Activated CD4-positive, alpha-beta T cell treated with anti-CD3 and anti-CD28 coated beads, Interleukin-2, amount 50 U/mL, for 16 hours (primary cell): ENCODE measurements around the gene HEXB.

Experiments used
- DNase-seq: peaks from one replicate; pipeline ENCODE4 v3.0.0-alpha.2; 2020

The HEXB gene

DNA sequence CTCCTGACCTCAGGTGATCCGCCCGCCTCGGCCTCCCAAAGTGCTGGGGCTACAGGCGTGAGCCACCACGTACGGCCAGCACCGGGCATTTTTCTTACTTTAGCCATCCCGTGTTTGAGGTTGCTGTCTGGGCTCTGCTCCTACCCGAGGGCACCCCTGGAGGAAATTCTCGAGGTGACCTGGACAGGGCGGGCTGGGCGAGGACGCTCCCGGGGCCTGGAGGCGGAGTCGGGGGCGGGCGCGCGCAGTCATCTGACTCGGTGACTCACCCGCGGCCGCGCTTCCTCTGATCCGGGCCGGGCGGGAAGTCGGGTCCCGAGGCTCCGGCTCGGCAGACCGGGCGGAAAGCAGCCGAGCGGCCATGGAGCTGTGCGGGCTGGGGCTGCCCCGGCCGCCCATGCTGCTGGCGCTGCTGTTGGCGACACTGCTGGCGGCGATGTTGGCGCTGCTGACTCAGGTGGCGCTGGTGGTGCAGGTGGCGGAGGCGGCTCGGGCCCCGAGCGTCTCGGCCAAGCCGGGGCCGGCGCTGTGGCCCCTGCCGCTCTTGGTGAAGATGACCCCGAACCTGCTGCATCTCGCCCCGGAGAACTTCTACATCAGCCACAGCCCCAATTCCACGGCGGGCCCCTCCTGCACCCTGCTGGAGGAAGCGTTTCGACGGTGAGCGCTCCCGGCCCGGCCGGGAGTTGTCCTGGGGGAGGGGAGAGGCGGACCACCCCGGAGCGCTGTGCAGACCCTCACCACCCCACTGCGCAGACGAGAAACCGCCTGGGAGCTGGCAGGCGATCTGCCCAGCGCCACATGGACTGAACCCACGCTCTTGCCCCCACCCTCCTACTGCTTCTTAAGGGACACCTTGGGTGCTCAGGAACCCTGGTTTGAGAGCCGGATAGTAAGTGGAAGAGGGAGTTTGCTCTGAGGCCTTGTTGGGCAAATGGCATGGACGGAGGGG is at the start of gene HEXB:
Gene HEXB, plus strand, starts transcription at position 334 of the 952 bp plus-strand sequence. Its CDS starts 28 bp downstream, at position 362.
- DNase-seq: peak; percentile 89

DNA sequence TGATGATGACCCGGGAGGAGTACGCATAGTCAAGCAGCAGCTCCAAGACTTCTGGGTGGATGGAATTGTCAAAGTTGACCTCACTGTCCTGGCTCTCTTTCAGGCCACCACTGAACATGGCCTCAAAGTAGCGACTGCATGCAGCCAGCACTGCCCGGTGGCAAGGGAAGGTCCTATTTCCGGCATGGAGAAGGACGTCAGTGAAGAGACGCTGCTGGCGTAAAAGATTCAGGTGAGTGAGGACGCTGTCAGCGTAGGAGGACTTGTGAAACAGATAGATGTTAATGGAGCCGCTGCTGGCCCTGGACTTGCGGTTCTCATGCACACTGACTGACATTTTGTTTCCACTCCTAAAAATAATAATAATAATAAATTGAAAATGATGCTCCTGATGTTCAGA is 48.9 kb upstream of the HEXB start:
- DNase-seq: no peak

DNA sequence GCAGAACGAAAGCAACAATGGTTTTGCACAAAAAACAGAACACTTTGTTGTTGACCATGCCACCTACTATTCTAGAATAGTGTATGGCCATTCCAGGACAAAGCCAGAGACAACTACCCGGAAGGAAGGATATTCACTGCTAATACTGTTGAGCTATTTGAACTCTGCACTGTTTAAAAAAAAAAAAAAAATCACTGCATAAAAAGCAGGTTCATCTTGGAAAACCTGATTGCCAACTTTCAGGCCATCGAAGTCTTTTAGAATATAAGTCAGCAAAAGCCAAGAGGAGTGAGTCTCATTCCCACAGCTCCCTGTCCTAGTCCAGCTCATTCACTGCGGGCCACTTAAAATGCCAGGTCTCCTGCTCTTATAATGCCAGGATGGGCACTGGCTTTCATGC is 48.5 kb upstream of the HEXB start:
- no peak for DNase-seq

DNA sequence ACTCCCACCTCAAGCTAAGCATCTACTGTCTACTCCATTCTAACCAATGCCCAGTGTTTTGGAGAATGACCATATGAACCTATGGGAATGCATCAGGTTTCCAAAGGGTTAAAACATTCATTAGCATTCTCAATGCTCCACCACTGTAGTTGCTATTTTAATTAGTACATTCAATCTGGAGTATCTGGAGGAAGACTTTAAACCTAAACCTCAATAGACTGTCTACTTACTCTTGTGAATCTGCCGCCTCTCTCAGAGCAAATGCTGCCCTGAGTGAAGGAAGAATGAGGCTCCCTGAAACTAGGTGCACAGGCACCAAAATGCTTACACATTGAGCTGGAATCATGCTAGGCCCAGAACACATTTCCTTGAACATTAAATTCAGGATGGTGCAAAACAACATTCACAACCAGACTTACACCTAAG is 46.5 kb upstream of the HEXB start:
- DNase-seq: no peak

DNA sequence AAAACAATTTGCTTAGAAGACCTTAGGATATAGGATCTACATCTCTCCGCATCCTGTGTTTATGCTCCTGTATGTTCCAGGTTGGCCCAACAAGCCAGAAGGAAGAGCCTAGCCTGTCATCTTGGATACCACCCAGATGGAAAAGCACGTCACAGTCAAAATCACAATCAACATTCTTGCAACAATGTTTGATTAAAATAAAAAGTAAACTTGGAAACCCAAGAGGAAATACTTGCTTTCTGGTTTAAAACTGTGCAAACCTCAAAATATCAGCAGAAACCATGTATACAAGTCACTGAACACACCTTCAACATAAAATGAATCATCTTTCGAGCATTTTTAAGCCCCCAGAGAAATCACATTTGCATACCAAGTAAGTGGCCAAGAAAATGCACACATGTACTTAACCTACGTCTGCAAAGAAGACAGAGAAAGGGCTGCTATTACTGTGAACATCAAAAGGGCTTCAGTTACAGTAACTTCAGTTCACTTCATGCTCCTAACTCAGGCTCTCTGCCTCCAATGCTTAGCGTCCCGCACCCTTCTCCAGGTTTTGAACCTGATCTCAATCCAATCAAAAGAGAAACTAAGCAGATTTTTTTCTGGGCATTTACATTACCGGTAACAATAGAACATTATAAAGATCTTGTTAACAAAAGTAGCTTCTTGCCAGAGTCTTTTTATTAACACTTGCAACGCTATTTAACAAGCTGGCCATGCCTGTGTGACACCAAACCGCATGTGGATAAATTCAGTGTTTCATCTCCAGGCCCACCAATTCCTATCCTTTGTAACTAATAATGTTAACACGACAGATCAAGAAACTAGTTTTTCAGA is 45.8 kb upstream of the HEXB start:
- DNase-seq: peak; percentile 48

DNA sequence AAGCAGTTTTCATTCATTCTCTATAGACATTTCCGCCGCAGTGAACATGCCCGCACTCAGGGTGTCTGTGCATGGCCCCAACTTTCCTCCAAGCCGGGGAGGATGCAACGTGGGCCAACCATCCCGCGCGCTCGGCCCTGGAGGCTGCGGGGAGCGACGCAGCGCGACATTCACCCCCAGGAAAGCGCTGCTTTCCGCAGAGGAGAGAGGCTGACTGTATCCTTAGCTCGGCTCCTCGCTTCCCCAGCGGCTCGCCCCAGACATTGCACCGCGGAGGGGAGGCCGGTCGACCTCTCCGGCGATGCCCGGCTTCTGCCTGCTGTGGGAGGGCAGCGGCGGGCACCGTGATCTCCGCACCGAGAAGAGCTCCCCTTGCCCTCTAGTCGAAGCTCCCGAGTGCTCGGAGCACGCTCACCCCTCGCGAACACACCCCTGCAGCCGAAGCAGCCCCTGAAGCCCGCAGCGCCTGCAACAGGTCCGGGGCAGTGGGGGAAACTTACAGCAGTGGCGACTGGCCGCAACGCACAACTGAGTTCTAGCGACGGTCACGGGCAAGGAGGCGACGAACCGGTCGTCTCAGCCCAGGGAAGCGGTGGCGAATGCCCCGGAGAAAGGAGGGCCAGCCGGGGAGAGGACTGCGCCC is 45.1 kb upstream of the HEXB start:
- peak; percentile 50 for DNase-seq

DNA sequence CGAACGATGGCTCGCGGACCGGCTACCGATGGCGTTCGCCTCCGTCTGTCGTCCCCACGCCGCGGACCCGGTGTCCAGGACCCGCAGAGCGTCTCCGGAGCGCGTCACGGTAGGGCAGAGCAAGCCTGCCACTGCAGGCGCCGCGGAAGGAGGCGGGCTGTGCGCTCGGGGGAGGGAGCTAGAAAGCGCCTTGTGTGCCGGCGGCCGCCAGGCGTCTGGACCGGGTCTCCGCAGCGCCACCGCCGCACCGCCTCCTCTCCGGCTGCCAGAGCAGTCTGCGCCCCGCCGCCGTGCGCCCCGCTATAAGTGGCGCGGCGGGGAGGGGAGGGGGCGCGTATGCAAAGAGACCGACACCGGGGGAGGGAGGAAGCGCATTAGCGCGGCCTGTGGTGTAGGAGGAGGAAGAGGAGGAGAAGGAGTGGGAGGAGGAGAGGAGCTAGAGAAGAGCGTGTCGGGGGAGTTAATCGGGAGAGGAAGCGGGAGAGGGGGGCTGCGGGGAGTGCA is 44.5 kb upstream of the HEXB start, which contains the start of gene ENC1:
Gene ENC1, minus strand, starts transcription at position 279 of the 504 bp plus-strand sequence. CDS start 4,243 bp downstream, outside the sequence.
- DNase-seq: peak; percentile 83

DNA sequence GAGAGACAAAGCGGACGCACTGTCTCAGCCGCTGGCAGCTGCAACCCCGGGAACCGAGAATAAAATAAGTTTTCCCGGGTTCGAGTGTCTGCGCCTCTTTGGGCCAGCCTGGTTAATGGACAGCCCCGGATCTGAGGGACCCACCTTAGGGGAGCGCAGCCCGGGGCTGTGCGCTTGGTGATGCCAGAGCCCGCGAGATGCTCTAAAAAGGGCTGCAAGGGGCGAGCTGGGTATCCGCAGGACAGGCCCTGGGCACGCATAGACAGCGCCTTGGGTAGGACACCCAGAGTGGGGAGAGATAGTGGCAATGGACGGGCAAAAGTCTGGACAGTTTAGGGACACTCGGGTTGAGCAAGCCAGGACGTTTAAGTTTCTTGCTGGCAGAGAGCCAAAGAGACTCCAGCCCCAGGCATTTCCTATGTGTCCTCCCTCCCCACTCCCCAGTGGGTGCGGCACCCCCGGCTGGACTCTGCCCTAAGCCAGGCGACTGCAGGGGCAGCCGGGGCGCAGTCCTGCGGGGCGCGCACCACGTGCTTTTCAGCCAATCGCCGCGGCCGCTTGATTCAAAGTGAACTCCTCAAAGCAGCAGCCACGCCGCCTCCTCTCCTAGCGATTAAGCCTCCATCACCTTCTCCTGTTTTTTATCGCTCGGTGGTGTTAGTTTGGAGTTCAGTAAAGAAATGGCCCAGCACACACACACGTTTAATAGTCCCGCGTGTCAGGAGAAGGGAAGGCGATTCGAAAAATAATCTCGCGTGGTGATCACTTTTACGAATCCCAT is 43.9 kb upstream of the HEXB start:
- peak; percentile 55 for DNase-seq

DNA sequence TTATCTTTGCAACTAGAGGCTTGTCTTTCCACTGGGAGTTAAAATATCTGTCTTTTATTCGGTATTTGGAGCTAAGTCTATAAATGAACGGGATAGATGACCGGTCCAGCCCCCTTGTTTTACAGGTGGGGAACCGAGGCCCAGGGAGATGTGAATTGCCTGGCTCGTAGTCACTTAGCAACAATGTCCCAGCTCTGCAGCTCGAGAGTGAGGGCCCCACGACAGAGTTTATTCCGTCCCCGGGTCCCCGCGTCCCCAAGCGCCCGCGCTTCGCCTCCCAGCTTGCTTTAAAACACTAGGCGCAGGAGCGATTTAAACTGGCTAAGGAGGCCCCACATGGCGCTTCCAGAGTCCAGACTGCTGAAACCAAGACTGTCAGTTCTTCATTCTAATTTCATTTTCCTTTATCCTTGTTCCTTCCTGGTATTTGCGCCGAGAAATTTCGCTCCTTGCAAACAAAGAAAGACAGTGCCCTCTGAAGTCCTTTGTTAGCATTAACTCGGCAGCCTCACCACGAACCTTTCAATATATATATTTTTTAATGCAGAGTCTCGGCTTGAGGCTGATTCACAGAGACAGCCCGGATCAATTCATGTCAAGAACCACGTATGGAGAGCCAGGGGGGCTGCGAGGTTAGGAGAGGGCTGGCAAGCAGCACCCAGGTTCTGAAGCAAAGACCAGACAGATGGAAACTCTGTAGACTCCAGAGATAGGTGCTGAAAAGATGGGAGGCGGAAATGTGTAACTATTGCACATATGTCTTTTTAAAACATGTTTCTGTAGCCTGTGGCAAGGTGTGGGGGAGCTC is 43.1 kb upstream of the HEXB start:
- DNase-seq: peak; percentile 35

DNA sequence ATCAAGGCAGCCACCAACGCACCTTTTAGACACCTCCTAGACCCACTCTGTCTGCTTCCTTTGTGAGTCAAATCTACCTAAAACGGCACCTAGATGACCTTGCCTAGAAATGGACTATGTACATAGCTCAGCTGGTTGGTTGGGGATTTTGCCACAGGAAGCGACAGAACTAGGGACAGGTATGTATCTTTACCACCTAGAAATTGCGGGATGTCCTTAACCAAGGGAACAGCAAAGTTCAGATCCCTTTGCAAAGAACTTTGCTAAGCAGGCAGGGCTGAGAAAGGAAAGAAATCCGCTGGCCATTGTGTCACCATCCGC is 42.5 kb upstream of the HEXB start:
- DNase-seq: no peak

DNA sequence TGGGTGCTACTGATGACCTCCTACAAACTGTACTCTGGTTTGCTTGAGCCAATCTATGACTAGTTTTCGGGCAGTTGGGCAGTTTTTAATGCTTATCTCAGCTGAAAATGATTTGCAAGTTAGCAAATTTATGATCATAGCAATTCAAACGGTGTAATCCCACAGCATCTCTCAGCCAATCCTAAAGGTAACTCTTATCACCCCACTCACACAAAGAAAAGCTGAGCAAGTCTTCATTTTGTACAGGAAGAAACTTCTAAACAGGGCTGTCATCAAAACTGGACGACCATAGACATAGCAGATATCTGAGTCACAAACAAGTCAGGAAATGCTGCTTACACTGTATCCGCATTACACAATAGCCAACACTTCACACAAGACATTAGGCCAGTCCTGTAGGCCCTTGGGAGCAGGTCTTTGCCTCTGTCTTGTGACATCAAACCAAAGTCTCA is 41.9 kb upstream of the HEXB start:
- no peak for DNase-seq

DNA sequence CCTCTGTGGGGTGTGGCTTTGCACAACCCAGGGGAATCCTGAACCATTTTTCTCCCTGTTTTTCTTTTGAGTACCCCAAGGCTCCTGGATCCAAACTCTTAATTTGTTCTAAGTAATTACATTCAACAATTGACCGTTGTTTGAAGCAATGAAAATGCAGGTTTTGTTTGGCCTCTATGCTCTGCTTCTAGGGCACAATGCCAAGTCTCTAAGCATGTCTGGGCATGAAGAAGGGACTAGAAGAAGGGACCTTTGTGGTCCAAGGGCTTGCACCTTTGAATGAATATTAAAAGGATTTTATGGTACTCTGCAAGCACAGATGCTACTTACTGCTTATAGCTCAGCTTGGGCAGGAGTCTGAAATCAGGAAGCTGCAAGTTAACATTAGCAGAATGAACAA is 37.9 kb upstream of the HEXB start:
- DNase-seq: no peak

DNA sequence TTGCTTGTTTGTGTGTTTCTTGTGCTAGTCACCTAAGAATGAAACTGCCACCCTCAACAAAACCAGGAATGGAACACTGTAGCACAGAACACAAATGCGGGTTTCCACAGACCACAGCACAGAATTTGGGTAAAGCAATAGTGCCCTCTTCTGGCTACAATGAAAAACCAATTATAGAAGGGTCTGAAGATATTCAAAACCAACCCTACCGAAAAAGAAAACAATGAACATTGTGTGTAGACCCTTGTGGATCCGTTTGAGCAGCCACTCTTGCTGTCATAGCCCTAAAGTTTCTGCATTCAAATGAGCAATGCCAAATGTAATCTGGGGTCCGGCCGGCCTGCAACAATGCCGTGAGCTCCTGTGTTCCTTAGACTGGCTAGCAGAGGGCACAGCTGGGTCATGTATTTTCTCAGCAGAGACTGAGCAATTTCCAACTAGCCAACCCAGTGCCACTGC is 36.2 kb upstream of the HEXB start:
- DNase-seq: peak; percentile 72

DNA sequence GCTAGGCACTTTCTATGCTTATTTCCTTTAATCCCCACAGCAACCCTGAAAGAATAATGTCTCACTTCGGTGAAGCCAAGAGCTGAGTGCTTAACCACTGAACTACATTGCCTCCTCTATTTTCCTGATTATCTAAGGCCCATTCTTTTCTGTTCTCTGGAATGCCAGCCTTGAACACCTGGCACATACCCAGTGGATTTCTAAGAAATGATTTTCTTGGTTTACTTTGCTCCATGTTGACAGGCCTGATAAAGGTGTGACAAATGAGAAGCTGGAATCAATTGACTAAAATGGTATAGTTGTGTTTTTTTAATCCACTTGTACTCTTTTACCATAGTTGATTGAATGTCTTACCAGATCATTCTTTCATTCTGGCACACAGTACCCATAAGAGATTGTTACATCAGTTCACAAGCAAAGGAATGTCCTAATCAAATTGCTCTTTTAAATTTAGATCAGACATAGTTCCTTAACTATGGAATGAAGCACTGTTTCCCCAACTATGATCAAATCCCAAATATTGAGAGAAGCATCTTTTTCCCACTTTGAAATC is 35.5 kb upstream of the HEXB start:
- DNase-seq: no peak

DNA sequence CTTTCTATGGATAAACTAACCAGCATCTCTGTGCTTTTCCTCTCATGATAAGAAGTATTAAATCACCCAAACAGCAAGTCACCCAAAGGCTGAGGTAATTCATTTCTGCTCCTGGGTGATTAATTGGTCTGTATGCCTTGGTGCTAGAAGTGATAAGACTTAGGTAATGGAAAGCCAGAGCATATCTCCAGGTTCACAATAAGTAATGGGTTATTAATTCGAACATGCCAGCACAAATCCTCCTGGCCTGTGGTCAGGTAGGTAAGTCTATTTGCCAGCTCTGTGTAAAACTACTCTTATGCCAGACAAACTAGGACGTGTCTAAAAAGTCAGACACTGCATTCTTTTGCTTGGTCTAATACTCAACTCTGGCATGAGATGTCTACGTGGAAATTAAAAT is 33.3 kb upstream of the HEXB start:
- DNase-seq: no peak

DNA sequence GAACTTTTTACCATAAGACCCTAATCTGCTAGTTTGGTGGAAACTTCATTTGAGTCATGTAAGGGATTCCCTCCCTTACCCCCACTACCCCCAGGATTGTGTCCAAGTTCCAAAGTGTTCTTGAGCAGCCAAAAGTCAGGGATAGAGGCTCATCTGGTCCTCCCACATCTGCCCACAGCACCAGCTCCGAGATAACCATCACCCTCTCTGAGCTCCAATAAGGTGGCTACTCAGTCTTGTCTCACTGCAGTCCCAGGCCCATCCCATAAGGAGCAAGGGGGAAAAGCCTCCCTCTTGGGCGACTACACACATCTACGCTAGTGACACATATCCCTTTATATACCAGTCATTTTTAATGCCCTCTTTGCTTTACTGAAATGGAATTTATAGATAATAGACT is 32.5 kb upstream of the HEXB start:
- DNase-seq: no peak

DNA sequence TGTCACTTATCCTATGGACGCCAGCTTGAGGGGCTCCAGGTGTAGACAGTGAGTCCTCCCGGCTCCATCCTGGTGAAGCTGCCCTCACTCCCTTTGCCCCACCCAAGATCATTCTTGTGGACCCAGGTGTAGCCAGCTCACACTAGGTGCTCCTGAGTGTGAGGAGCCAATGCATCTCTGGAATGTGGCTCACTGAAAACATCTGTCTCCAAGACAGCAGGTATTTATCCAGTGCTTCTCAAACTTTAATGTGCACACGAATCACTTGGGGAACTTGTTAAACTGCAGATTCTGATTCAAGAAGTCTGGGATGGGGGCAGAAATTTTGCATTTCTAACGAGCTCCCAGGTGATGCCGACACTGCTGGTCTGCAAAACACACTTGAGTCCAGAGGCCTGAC is 31.0 kb upstream of the HEXB start:
- DNase-seq: no peak

DNA sequence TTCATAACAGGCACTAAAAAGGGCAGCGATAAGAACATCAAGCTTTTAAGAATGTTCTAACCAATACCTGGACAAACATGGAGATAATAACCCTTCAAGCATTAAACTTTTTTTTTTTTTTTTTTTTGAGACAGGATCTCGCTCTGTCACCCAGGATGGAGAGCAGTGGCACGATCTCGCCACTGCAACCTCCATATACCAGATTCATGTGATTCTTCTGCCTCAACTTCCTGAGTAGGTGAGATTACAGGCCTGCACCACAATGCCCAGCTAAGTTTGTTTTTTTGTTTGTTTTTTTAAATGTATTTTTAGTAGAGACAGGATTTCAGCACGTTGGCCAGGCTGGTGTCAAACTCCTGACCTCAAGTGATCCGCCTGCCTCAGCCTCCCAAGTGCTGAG is 29.8 kb upstream of the HEXB start:
- DNase-seq: no peak

DNA sequence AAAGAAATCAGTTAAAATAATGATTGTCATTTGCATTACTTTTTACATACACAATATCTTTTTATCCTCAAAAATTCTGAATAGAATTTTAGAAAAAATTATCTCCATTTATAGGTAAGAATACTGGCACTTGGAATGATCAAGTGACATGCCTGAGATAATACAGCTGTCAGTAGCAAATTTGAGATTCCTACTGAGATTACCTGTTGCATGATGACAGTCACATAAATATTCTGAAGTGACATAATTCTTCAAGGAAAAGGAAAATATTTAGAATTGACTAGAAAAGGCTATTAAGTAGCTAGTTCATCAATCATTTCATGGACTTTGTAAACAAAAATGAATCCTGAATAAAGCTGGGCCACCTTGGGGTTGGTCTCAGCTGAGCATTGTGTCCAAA is 29.3 kb upstream of the HEXB start:
- DNase-seq: no peak

DNA sequence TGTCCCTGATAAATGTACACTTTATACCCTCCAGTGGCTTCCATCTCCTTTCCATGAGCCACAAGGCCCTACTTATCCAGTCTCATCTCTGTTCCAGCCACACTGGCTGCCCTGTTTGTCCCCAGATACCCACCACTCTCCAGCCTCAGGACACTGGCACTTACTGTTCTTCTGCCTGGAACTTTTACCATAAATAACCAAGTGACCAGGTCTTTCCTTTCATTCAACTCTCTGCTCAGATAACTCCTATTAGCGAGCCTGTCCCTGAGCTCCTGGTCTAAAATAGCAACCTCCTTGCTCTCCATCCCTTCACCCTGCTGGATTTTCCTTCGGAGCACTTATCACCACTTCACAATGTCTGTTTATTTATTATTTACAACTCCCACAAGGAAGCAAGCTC is 27.9 kb upstream of the HEXB start:
- DNase-seq: no peak

DNA sequence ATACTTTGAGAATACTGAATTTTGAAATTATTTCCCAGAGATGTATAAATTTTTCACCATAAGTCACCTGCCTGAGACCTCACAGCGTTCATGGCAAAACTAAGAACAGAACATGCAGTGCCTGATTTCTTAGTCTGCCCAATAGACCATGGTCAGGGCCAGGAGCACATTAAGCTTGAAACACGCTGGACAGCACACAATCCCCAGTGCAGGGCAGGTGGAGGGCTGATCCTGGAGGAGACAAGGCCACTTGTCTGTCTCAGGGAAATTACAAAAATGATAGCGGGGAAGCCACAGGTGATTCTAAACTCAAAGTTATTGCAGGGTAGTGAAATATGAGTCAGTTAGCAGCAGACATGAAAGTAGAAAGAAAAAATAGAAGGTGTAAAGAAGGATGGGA is 25.9 kb upstream of the HEXB start:
- DNase-seq: no peak
